NCI-H2196 (cell line): ENCODE measurements around the gene DENND4A.
"Not testable (repeated sequence)": the region's sequence is repeated elsewhere in the genome, so short reads cannot be mapped to it uniquely, and the experiment has no call there.

Experiments used
- DNase-seq: peaks from one replicate; lab custom pipeline; 2025; ENCODE audit not compliant: unreplicated experiment; lab: John Stamatoyannopoulos, UW

Gene DENND4A

GRCh38 chr15:65761210-65761926, 30.7 kb downstream of the DENND4A start:
- no peak for DNase-seq

DNA sequence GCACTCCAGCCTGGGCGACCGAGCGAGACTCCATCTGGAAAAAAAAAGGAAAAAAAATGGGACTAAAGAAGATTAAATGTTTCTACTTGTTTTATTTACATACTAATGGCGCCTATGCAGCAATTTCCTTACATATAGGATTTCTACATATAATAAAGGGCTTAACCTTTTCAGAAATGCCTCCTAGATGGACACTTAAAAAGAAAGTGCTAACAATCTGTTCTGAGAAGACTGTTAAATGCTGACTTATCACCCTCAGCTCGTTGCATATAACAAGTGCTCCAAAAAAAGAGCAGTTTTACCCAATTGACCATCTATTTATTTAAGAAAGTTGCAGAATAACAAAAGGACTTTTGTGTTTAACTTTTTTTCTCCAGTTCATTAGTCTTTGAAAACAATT, 32.7 kb downstream of the DENND4A start:
- no peak for DNase-seq

DNA sequence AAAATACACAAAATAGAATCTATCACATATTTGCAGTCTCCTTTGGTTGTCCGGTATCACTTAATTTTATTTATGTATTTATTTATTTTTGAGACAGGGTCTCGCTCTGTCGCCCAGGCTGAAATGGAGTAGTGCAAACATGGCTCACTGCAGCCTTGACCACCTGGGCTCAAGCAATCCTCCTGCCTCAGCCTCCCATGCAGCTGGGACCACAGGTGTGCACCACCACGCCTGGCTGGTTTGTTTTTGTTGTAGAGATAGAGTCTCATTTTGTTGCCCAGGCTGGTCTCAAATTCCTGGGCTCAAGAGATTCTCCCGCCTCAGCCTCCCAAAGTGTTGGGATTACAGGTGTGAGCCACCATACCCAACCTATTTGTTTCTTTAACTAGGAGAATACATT, 33.9 kb downstream of the DENND4A start:
- DNase-seq = no peak

DNA sequence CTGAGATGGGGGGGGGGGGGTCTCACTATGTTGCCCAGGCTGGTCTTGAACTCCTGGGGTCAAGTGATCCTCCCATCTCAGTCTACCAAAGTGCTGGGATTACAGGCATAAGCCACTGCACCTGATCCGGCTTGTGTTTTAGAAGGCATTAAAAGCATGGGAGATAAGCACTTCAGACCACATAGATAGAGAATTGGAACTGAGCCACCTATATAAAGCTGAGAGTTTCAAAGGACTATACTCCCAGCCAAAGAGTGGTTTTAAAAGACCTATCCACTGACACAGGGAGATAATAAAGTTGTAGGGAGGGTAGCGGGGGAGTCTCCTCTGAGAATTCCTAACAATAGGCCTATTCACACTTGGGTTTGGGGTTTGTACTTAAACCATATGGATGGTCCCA, 34.8 kb downstream of the DENND4A start:
- no peak for DNase-seq

DNA sequence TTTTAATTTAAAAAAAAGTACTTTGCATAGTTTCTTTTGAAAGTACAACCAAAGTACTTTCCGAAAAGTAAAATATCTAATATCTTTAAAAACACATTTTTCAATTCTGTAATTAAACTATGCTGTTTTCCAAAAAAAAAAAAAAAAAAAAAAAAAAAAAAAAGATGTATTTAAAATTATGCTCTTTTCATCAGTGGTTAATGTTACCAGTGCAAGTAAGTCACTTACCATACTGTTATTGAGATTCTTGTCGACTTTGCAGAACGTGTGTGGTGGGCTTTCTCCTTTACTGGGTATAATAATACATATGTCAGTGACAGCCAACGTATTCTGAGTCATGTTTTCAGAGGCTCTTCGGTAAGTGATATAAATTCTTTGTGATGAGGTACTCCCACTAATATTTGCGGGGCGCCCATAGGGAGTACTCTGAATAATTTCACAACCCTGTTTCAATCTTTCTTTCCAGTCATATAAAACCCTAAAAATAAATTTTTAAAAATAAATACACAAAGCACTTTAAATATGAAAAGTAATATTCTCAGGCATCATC, 39.9 kb downstream of the DENND4A start:
- no peak for DNase-seq

DNA sequence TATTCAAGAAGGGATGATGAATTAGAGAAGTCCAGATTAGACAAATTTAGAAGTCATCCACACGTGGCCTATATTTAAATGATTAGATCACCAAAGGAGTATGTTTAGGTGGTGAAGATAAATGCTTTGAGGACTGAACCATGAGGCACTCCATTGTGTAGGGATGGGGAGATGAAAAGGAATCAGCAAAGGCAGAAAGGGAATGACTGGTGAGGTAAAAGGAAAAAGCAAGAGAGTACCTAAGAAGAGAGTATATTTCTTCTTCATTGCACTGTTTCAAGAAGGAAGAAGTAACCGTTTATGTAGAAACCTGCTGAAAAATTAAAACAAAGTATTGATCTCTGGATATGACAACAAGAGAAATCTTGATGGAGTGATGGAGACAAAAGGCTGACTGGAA, 40.7 kb downstream of the DENND4A start:
- no peak for DNase-seq

GRCh38 chr15:65747265-65747664, 44.8 kb downstream of the DENND4A start:
- no peak for DNase-seq

- no peak for DNase-seq
Measured at GRCh38 chr15:65743637-65744252, 48.3 kb downstream of the DENND4A start.

DNA sequence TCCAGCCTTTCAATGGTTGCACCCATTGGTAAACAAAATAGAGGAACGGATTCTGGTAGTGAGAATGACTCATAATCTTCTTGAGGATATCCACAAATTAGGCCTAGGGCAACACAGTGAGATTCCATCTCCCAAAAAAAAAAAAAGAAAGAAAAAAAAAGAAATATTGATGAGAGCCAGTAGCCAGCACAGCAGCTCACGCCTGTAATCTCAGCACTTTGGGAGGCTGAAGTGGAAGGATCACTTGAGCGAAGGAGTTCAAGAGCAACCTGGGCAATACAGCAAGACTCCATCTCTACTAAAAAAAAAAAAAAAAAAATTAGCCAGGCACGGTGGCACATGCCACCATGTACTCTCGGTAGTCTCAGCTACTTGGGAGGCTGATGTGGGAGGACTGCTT, 51.9 kb downstream of the DENND4A start:
- no peak for DNase-seq

DNA sequence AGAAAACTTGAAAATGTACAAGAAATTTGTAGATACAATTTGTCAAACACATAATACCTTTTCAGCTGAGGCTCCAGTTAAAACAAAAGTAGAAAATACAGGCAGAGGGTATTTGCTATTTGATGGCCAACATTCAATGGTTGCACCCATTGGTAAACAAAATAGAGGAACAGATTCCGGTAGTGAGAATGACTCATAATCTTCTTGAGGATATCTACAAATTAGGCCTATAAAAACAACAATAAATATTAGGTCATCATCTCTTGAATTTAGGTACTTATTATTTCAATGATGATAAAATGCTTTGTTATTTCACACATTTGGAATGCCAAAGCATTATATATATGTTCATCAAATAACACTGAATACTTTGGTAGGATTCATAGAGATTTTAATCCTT, 53.4 kb downstream of the DENND4A start:
- DNase-seq = no peak

- DNase-seq = not testable (repeated sequence)
Measured at GRCh38 chr15:65733599-65733998, 58.5 kb downstream of the DENND4A start.

GRCh38 chr15:65732698-65733097, 59.4 kb downstream of the DENND4A start:
- DNase-seq = no peak

- DNase-seq = no peak
Measured at GRCh38 chr15:65731926-65732325, 60.2 kb downstream of the DENND4A start.

DNA sequence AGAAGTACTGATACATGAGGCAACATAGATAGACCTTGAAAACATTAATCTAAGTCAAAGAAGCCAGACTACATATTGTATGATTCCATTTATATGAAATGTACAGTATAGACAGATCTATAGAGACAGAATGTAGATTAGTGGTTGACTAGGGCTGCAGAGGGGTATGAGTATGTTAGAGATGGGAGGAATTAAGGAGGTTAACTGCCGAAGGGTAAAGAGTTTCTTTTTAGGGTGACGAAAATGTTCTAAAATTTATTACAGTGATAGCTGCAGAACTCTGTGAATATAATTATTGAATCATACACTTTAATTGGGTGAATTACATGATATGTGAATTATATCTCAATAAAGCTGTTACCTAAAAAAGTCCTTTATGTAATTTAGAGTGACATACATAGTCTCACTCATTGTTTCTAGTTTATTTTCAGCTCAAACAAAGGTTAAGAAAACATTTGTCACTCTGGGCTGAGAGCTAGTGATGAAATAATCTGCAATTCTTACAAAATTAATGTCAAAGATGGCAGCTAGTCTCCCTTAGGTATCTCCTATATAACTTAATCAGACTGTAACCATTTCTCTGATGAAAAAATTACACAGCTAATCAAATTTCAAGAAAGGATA, 61.4 kb downstream of the DENND4A start:
- no peak for DNase-seq

GRCh38 chr15:65724464-65725215, 67.5 kb downstream of the DENND4A start:
- DNase-seq = no peak

DNA sequence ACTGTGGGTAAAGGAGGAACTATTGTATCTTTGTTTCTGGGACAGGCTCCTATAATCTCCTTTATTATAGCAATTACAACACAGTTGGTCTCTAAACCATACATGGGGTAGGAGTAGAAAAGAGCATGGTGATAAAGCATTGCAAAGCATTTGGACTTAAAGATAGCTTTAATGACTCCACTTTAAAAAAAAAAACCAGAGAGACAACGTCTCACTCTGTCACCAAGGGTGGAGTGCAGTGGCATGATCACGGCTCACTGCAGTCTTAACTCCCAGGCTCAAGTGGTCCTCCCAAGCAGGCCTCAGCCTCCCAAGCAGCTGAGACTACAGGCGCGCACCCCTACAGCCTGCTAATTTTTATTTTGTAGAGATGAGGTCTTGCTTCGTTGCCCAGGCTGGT, 68.2 kb downstream of the DENND4A start:
- DNase-seq = no peak

GRCh38 chr15:65722191-65722590, 69.9 kb downstream of the DENND4A start:
- DNase-seq = no peak

DNA sequence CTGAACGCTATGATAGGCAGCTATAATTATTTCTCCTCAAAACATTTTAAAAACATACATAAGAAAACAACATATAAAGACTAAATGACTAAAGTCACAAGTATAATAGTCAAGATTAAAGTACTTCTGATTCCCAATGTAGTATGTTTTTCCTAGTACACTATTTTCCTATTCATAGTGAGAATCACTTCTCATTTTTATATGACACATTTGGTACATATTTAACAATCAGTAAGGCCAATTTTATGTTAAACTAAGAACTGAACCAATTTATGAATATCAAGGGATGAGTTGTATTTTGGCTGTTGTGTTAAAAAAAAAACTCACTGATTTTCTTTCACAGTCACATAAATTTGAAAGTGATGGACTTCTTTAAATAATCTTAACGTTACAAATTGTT, 79.7 kb downstream of the DENND4A start:
- no peak for DNase-seq

DNA sequence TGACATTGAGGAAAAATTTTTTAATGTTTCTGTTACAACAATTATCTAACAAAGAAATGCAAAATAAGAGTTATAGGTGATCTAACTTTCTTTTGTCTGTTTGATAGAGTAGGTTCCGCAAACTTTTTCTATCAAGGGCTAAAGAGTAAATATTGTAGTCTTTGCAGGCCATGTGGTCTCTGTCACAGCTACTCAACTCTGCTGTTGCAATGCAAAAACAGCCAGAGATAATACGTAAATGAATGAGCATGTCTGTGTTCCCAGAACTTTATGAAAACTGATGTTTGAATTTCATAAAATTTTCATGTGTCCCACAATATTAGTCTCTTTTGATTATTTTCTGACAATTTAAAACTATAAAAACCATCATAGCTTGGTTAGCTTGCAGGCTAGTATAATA, 97.0 kb downstream of the DENND4A start:
- no peak for DNase-seq

DNA sequence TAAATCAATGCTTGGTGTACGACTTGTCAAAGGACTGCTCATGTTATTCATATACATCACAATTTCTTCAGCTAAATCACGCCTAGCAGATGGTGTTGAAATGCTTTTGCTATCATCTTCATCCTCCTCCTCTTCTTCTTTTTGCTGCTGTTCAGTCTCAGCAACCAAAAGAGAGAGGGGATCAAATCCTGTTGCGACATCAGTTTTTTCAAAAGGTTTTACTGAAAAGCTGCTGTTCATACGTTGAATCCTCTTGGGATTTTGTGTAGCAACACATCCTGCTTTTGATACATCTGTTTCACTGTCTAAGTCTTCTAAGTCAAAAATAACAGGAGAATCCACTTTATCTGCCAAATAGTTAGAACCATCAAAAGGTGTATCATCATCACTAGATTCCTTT, 101.3 kb downstream of the DENND4A start:
- DNase-seq = no peak

GRCh38 chr15:65690173-65690572, 101.9 kb downstream of the DENND4A start:
- no peak for DNase-seq

DNA sequence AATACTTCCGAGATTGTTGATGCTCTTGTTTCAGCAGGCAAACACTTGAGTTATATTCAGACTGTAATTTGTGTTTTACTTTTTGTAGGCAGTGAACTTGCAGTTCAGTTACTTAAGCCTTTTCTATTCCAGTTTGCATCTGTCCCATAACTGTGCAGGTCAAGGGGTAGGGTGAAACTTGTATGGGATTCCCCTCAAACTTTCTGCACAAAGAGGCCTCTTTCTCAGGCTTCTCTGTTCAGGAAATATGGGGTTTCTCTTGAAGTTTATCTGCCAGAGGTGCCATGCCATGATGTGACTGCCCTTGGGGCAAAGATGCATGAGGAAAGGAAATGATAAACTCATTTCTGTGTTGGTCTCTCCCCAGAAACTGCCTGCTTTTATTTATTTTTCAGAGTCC, 103.6 kb downstream of the DENND4A start:
- DNase-seq = no peak
